OCI-LY3 (cell line): ENCODE data around the gene TMEM178B.

Source experiments
- EZH2phosphoT487 ChIP-seq: fragments of 200-600 bp; shearing (Covaris generic); IDR thresholded peaks from 2 replicates; pipeline ENCODE4 v1.6.1; 2018; ENCODE audit warnings: antibody characterized with exemption, mixed run types, low read depth
- TF ChIP-seq, protein P1 (sequence below): fragments of 200-600, 300-600 bp; sonication (generic); IDR thresholded peaks from 2 replicates; pipeline ENCODE4 v1.5.1; 2014; ENCODE audit warnings: antibody characterized with exemption, low read length, low read depth

DNA sequence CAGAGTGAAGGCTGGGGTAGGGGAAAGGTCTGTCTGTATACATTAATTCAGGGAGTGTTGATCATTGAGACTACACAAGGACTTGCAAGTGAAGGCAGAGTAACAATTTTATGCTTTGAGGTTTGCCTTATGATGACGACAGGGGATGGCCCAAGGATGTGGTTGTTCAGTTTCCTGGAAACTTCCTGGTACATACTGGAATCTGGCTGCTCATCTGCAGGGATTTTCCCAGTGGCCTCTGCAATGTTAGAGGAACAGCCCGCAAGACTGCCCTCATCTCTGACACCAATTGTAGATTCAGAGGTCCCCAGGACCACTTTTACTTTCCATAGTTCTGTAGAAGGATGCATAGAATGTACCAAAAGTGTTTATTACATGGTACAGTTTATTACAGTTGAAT lies 189.6 kb downstream of the TMEM178B start:
- TF ChIP-seq, protein P1, sequence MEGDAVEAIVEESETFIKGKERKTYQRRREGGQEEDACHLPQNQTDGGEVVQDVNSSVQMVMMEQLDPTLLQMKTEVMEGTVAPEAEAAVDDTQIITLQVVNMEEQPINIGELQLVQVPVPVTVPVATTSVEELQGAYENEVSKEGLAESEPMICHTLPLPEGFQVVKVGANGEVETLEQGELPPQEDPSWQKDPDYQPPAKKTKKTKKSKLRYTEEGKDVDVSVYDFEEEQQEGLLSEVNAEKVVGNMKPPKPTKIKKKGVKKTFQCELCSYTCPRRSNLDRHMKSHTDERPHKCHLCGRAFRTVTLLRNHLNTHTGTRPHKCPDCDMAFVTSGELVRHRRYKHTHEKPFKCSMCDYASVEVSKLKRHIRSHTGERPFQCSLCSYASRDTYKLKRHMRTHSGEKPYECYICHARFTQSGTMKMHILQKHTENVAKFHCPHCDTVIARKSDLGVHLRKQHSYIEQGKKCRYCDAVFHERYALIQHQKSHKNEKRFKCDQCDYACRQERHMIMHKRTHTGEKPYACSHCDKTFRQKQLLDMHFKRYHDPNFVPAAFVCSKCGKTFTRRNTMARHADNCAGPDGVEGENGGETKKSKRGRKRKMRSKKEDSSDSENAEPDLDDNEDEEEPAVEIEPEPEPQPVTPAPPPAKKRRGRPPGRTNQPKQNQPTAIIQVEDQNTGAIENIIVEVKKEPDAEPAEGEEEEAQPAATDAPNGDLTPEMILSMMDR = no peak
- TF ChIP-seq EZH2phosphoT487 = no peak
